ENCODE measurements around the gene EFNA1.

DNA sequence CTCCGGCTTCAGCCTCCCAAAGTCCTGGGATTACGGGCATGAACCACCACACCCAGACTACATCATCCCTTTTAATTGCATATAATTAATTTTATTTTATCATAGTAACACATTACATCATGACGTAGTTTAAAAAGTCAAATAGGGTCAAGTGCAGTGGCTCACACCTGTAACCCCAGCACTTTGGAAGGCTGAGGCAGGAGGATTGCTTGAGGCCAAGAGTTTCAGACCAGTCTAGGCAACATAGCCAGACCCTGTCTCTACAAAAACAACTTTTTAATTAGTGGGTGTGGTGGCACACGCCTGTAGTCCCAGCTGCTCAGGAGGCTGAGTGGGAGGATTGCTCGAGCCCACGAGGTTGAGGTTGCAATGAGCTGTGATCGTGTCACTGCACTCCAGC lies 28.3 kb upstream of the EFNA1 start:
- TF ChIP-seq, protein P1, sequence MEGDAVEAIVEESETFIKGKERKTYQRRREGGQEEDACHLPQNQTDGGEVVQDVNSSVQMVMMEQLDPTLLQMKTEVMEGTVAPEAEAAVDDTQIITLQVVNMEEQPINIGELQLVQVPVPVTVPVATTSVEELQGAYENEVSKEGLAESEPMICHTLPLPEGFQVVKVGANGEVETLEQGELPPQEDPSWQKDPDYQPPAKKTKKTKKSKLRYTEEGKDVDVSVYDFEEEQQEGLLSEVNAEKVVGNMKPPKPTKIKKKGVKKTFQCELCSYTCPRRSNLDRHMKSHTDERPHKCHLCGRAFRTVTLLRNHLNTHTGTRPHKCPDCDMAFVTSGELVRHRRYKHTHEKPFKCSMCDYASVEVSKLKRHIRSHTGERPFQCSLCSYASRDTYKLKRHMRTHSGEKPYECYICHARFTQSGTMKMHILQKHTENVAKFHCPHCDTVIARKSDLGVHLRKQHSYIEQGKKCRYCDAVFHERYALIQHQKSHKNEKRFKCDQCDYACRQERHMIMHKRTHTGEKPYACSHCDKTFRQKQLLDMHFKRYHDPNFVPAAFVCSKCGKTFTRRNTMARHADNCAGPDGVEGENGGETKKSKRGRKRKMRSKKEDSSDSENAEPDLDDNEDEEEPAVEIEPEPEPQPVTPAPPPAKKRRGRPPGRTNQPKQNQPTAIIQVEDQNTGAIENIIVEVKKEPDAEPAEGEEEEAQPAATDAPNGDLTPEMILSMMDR (conservative IDR thresholded peaks at IDR 0.05; ENCODE audit: low read length): no peak
- no peak for TF ChIP-seq EZH2phosphoT487 (IDR thresholded peaks at IDR 0.05; ENCODE audit: borderline replicate concordance)
